Activated CD4-positive, alpha-beta T cell treated with anti-CD3 and anti-CD28 coated beads, Interleukin-10, Interleukin-2, amounts not matched to agents 100 ng/mL and 50 ng/mL, durations not matched to agents 16 hours and 8 hours (primary cell): Measurements from ENCODE around the gene CCNJL.

Experiments
- DNase-seq: peaks from one replicate; pipeline ENCODE4 v3.0.0-alpha.2; 2020

CCNJL gene

GRCh38 chr5:160330212-160330611 is 17.8 kb upstream of the CCNJL start:
- no peak for DNase-seq

- DNase-seq, result no peak
Measured at GRCh38 chr5:160327818-160328217, 15.5 kb upstream of the CCNJL start.

GRCh38 chr5:160326981-160327380 is 14.6 kb upstream of the CCNJL start:
- no peak for DNase-seq

GRCh38 chr5:160325716-160326115 is 13.4 kb upstream of the CCNJL start:
- DNase-seq, result no peak

- no peak for DNase-seq
Measured at GRCh38 chr5:160324886-160325285, 12.5 kb upstream of the CCNJL start.

- DNase-seq, result no peak
Measured at GRCh38 chr5:160318409-160318808, 6.0 kb upstream of the CCNJL start.

- DNase-seq, result no peak
Measured at GRCh38 chr5:160317434-160317833, 5.1 kb upstream of the CCNJL start.

- DNase-seq, result no peak
Measured at GRCh38 chr5:160315968-160316367, 3.6 kb upstream of the CCNJL start.

- DNase-seq, result no peak
Measured at GRCh38 chr5:160312960-160313727, 780 bp upstream of the CCNJL start.

- no peak for DNase-seq
Measured at GRCh38 chr5:160311491-160312133, 752 bp downstream of the CCNJL start.

- DNase-seq, result no peak
Measured at GRCh38 chr5:160310552-160311295, 1.6 kb downstream of the CCNJL start.

GRCh38 chr5:160310140-160310539 is 2.2 kb downstream of the CCNJL start:
- no peak for DNase-seq

GRCh38 chr5:160306696-160307095 is 5.7 kb downstream of the CCNJL start:
- no peak for DNase-seq

GRCh38 chr5:160305319-160305718 is 7.0 kb downstream of the CCNJL start:
- DNase-seq, result no peak

- no peak for DNase-seq
Measured at GRCh38 chr5:160303690-160304089, 8.7 kb downstream of the CCNJL start.

- DNase-seq, result no peak
Measured at GRCh38 chr5:160298189-160298588, 14.2 kb downstream of the CCNJL start.

GRCh38 chr5:160297776-160298175 is 14.6 kb downstream of the CCNJL start:
- DNase-seq, result no peak

- DNase-seq, result no peak
Measured at GRCh38 chr5:160297004-160297403, 15.4 kb downstream of the CCNJL start.

- DNase-seq, result no peak
Measured at GRCh38 chr5:160296496-160296895, 15.9 kb downstream of the CCNJL start.

- no peak for DNase-seq
Measured at GRCh38 chr5:160293901-160294561, 18.3 kb downstream of the CCNJL start.

- no peak for DNase-seq
Measured at GRCh38 chr5:160293386-160293785, 19.0 kb downstream of the CCNJL start.

GRCh38 chr5:160291467-160291866 is 20.9 kb downstream of the CCNJL start:
- no peak for DNase-seq

GRCh38 chr5:160290751-160291150 is 21.6 kb downstream of the CCNJL start:
- DNase-seq, result no peak
